A549 (cell line): Measurements from ENCODE around the gene SMIM10L2A. TPM values are rescaled to one million over a fixed set of nuclear protein-coding genes. Genes with fewer than 3 reads are reported as not detected.

ENCODE experiments used
- ATAC-seq, 2 experiments: fragments of 200-7000 bp in 1 of 2; fragments of >200 bp in 1 of 2; cut with Nextera tagmentation in 1 of 2; cut with Tn5 transposase in 1 of 2; 3 replicates each; pipeline versions ENCODE4 v1.8.0 to v1.9.1; 2018 to 2020; ENCODE audit warnings: mild to moderate bottlenecking in 1 of 2, moderate library complexity in 1 of 2
- CTCF ChIA-PET: fragments of 300-600 bp; sonication (Branson Sonifier 250); formaldehyde crosslinking; extraction: SDS; loops from one replicate; lab custom pipeline; 2021; ENCODE audit warnings: antibody characterized with exemption, inconsistent platforms; lab: Yijun Ruan, JAX
- POLR2A ChIA-PET: fragments of 350-600 bp; formaldehyde crosslinking; extraction: SDS; loops from one replicate; lab custom pipeline; 2021; ENCODE audit warnings: antibody characterized with exemption, inconsistent platforms; lab: Yijun Ruan, JAX
- DNase-seq, 2 experiments: peaks; one replicate each; pipeline versions ENCODE4 v3.0.0 to v3.0.0-alpha.2; 2011 to 2016; ENCODE audit warnings: low read depth in 1 of 2, low spot score in 1 of 2
- FAIRE-seq: peaks from 2 replicates; lab custom pipeline; 2011; peaks lifted over from hg19 to GRCh38; lab: Jason Lieb, UNC
- H3K27ac ChIP-seq, 2 experiments: fragments of >200 bp; sonication (Bioruptor Twin); formaldehyde crosslinking; 3 replicates each; pipeline ENCODE4 v1.5.1; 2016 to 2017
- H3K4me1 ChIP-seq: fragments of >200 bp; sonication (Bioruptor Twin); formaldehyde crosslinking; 3 replicates; pipeline ENCODE4 v1.6.1; 2016
- H3K4me2 ChIP-seq: fragments of >200 bp; sonication (Bioruptor Twin); formaldehyde crosslinking; 3 replicates; pipeline ENCODE4 v1.6.1; 2016
- H3K4me3 ChIP-seq: fragments of >200 bp; sonication (Bioruptor Twin); formaldehyde crosslinking; 3 replicates; pipeline ENCODE4 v1.5.1; 2016
- H3K9me3 ChIP-seq: fragments of >200 bp; sonication (Bioruptor Twin); formaldehyde crosslinking; 3 replicates; pipeline ENCODE4 v1.6.1; 2016
- CBX8 ChIP-seq: fragments of 200-600 bp; sonication (generic); IDR thresholded peaks from 2 replicates; pipeline ENCODE4 v1.6.1; 2016
- CTCF ChIP-seq: fragments of >200 bp; sonication (Bioruptor Twin); formaldehyde crosslinking; IDR thresholded peaks from 3 replicates; pipeline ENCODE4 v1.5.1; 2016
- ESRRA ChIP-seq: fragments of 150-350 bp; IDR thresholded peaks from 2 replicates; pipeline ENCODE4 v1.6.1; 2014; ENCODE audit warnings: mild to moderate bottlenecking, low read length, borderline replicate concordance
- FOSB ChIP-seq: fragments of 250-450 bp; sonication (Bioruptor Pico); IDR thresholded peaks from 2 replicates; pipeline ENCODE4 v1.5.0; 2020; ENCODE audit warnings: mild to moderate bottlenecking, moderate library complexity
- FOSL2 ChIP-seq, 2 experiments: fragments of 450-650 bp in 1 of 2; fragments of >200 bp in 1 of 2; sonication (Bioruptor Twin) in 1 of 2; formaldehyde crosslinking; IDR thresholded peaks; 2 replicates each; pipeline versions ENCODE4 v1.5.0 to v1.6.1; 2016 to 2020; ENCODE audit warnings: mild to moderate bottlenecking in 1 of 2, moderate library complexity in 1 of 2
- FOXS1 ChIP-seq: fragments of 250-450 bp; sonication (Bioruptor Pico); IDR thresholded peaks from 2 replicates; pipeline ENCODE4 v1.5.0; 2020; ENCODE audit warnings: mild to moderate bottlenecking, moderate library complexity
- HEYL ChIP-seq: fragments of 250-450 bp; sonication (Bioruptor Pico); IDR thresholded peaks from 2 replicates; pipeline ENCODE4 v1.8.0; 2021; ENCODE audit warnings: mild to moderate bottlenecking, moderate library complexity
- HOXB13 ChIP-seq: fragments of 250-450 bp; sonication (Bioruptor Pico); IDR thresholded peaks from 2 replicates; pipeline ENCODE4 v1.5.0; 2020; ENCODE audit warnings: low read depth, mild to moderate bottlenecking, moderate library complexity
- HOXB5 ChIP-seq: fragments of 250-450 bp; sonication (Bioruptor Pico); IDR thresholded peaks from 2 replicates; pipeline ENCODE4 v1.5.0; 2020; ENCODE audit warnings: mild to moderate bottlenecking, moderate library complexity
- MAZ ChIP-seq: fragments of 150-350 bp; IDR thresholded peaks from 2 replicates; pipeline ENCODE4 v1.6.1; 2014; ENCODE audit warnings: antibody characterized with exemption, low read depth, low read length, borderline replicate concordance
- MYC ChIP-seq: IDR thresholded peaks from 2 replicates; pipeline ENCODE4 v1.6.1; 2012; ENCODE audit warnings: mild to moderate bottlenecking, inconsistent platforms, low read length, improper control_type of control experiment, borderline replicate concordance
- NPAS2 ChIP-seq: fragments of 250-450 bp; sonication (Bioruptor Pico); IDR thresholded peaks from 2 replicates; pipeline ENCODE4 v1.8.0; 2022; ENCODE audit warnings: mild to moderate bottlenecking, moderate library complexity, borderline replicate concordance
- PBX3 ChIP-seq: IDR thresholded peaks from 2 replicates; pipeline ENCODE4 v1.6.1; 2012
- POLR2AphosphoS2 ChIP-seq: conservative IDR thresholded peaks from 2 replicates; pipeline ENCODE4 v1.6.1; 2012; ENCODE audit warnings: low read length, improper control_type of control experiment, inconsistent platforms
- RAD21 ChIP-seq, 2 experiments: fragments of >200 bp in 1 of 2; sonication (Bioruptor Twin) in 1 of 2; formaldehyde crosslinking in 1 of 2; IDR thresholded peaks in 1 of 2; conservative IDR thresholded peaks in 1 of 2; 2 replicates in 1 of 2; 3 replicates in 1 of 2; pipeline ENCODE4 v1.6.1; 2012 to 2018; ENCODE audit warnings: inconsistent platforms in 1 of 2
- RFX5 ChIP-seq: fragments of 450-650 bp; IDR thresholded peaks from 2 replicates; pipeline ENCODE4 v1.7.1; 2014; ENCODE audit warnings: antibody characterized with exemption, mild to moderate bottlenecking, moderate library complexity
- RNF2 ChIP-seq: fragments of 200-600 bp; sonication (generic); IDR thresholded peaks from 2 replicates; pipeline ENCODE4 v1.6.1; 2016; ENCODE audit warnings: low read depth, mild to moderate bottlenecking, antibody characterized with exemption, moderate library complexity, borderline replicate concordance
- ZNF302 ChIP-seq: fragments of 250-450 bp; sonication (Bioruptor Pico); IDR thresholded peaks from 2 replicates; pipeline ENCODE4 v1.9.0; 2021; ENCODE audit warnings: inconsistent platforms, mild to moderate bottlenecking, moderate library complexity
- ZSCAN20 ChIP-seq: fragments of 250-450 bp; sonication (Bioruptor Pico); IDR thresholded peaks from 2 replicates; pipeline ENCODE4 v1.8.0; 2022; ENCODE audit warnings: mild to moderate bottlenecking, moderate library complexity
- WGBS: methylation state at CpG from one replicate; pipeline ENCODE4 v1.1.6; 2017; ENCODE audit errors: missing lambda C conversion rate; 5-methylcytosine and 5-hydroxymethylcytosine counted together
- polyA plus RNA-seq, 4 experiments: library from polyadenylated mRNA; depleted of rRNA in 3 of 4; stranded (reverse); fragments of >200 nt; fragmentation: RNase III in 1 of 4; extraction: RNeasy Plus Mini Kit Qiagen cat#74134 plus additional on column Dnase treatment in 1 of 4; gene quantifications; 2 replicates in 3 of 4; 3 replicates in 1 of 4; pipeline ENCODE4 v1.2.3, GENCODE V29; 2011 to 2017

SMIM10L2A gene
- polyA plus RNA-seq, 2 of the 4 experiments (the other 2 are of a cell fraction), result 0.37 to 0.59 TPM

GRCh38 chrX:135429429-135429828 is 7.7 kb downstream of the SMIM10L2A start:
- H3K9me3 ChIP-seq, result no peaks in the 10 kb centered on the region
- 25% methylated on average over 1 of the region's 1 CpG for WGBS
- FAIRE-seq, result peak; percentile 97
- POLR2A ChIA-PET, result no interaction called here
- H3K27ac ChIP-seq, result no peak overlapping the region
- no peak for ATAC-seq
- no peak for DNase-seq
- no peak overlapping the region for H3K4me3 ChIP-seq
- no peaks in the 10 kb centered on the region for H3K4me1 ChIP-seq
- CTCF ChIA-PET, result no interaction called here
- TF ChIP-seq FOSL2 (IDR thresholded peaks at IDR 0.05) (no peak), FOSL2 (CRISPR knock-in tag; IDR thresholded peaks at IDR 0.05) (no peak)
- no peak overlapping the region for H3K4me2 ChIP-seq

DNA sequence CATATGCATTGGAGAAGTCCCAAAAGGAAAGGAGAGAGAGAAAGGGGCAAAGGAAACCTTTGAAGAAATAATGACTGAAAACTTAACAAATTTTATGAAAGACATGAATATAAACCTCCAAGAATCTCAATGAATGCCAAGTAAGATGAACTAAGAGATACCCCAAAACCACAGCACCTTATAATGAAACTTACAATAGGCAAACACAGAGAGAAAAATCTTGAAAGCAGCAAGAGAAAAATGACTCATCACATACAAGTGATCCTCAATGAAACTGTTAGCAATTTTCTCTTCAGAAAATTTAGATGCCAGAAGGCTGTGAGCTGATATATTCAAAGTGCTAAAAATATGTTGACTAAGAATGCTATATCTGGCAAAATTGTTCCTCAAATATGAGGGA is 10.1 kb downstream of the SMIM10L2A start:
- Histone ChIP-seq H3K27ac (no peak overlapping the region), H3K4me3 (no peak overlapping the region), H3K4me2 (no peak overlapping the region), H3K4me1 (no peaks in the 10 kb centered on the region), H3K9me3 (no peaks in the 10 kb centered on the region)
- TF ChIP-seq RNF2 (no peak), ZSCAN20 (no peak), NPAS2 (CRISPR knock-in tag) (no peak), RAD21 (conservative IDR thresholded peaks at IDR 0.05 in 1 of 2, IDR thresholded peaks at IDR 0.05 in 1 of 2) (no peak), FOXS1 (CRISPR knock-in tag) (no peak), CBX8 (no peak), CTCF (no peak), RFX5 (no peak), FOSB (CRISPR knock-in tag) (no peak), MYC (no peak)
- ATAC-seq (no peak), DNase-seq (no peak), FAIRE-seq (no peak)
- CTCF ChIA-PET, result interaction anchor here (0.6 kb wide), 1 partner anchor 36 kb away, joined by 3 read pairs; no protein-coding TSS in a partner anchor
- POLR2A ChIA-PET, result no interaction called here

- TF ChIP-seq HOXB13 (CRISPR knock-in tag) (no peak), POLR2AphosphoS2 (no peak), HEYL (no peak), FOSB (CRISPR knock-in tag) (no peak)
- 46% methylated on average over 9 of the region's 13 CpGs for WGBS
- CTCF ChIA-PET, result interaction anchor here (0.6 kb wide), 1 partner anchor 36 kb away, joined by 3 read pairs; no protein-coding TSS in a partner anchor
- H3K27ac ChIP-seq, result no peak overlapping the region
- H3K4me2 ChIP-seq, result no peak overlapping the region
- no peak overlapping the region for H3K4me3 ChIP-seq
- FAIRE-seq (no peak), DNase-seq (no peak), ATAC-seq (no peak)
- H3K4me1 ChIP-seq, result no peaks in the 10 kb centered on the region
- no peaks in the 10 kb centered on the region for H3K9me3 ChIP-seq
- POLR2A ChIA-PET, result no interaction called here
Observed at GRCh38 chrX:135432453-135432852, 10.7 kb downstream of the SMIM10L2A start.

DNA sequence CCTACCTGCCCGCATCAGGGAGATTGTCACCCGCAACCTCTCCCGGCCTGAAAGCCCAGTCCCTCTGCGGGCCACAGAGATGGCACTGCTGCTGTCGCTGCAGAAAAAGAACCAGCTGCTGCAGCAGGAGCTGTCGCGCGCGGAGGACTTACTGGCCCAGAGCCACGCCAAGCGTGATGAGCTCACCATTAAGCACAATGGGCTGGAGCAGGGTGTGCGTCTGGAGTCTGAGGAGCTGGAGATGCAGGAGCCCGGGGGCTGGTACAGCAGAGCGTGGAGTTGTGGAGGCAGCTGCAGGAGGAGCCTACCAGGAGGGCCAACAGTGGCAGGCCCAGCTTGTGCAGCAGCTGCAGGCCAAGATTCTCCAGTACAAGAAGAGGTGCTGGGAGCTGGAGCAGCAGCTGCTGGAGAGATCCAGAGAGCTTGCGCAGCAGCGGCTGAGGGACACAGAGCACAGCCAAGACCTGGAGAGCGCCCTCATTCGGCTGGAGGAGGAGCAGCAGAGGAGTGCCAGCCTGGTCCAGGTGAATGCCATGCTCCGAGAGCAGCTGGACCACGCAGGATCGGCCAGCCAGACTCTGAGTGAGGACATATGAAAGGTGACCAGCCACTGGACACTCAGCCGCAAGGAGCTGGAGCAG is 11.3 kb downstream of the SMIM10L2A start:
- FAIRE-seq, result no peak
- H3K27ac ChIP-seq, result no peak overlapping the region
- no peak overlapping the region for H3K4me3 ChIP-seq
- DNase-seq, result no peak
- POLR2A ChIA-PET, result no interaction called here
- ATAC-seq, result no peak; a peak in 1 of 6 replicates
- TF ChIP-seq ZNF302 (CRISPR knock-in tag), result no peak
- no peak for TF ChIP-seq MAZ
- TF ChIP-seq HOXB5 (CRISPR knock-in tag), result no peak
- no peak for TF ChIP-seq ESRRA
- TF ChIP-seq PBX3, result no peak
- H3K4me2 ChIP-seq, result no peak overlapping the region
- H3K4me1 ChIP-seq, result no peaks in the 10 kb centered on the region
- 87% methylated on average over 5 of the region's 22 CpGs for WGBS
- no peaks in the 10 kb centered on the region for H3K9me3 ChIP-seq
- CTCF ChIA-PET, result no interaction called here
